Ishikawa (cell line): ENCODE data around the gene BMP15.

ENCODE experiments used
- CEBPB ChIP-seq: IDR thresholded peaks from 2 replicates; pipeline ENCODE4 v1.6.1; 2012
- CREB1 ChIP-seq: IDR thresholded peaks from 2 replicates; pipeline ENCODE4 v1.6.1; 2012; ENCODE audit warnings: low read depth
- EGR1 ChIP-seq: IDR thresholded peaks from 2 replicates; pipeline ENCODE4 v1.6.1; 2012
- EP300 ChIP-seq: IDR thresholded peaks from 2 replicates; pipeline ENCODE4 v1.6.1; 2012; ENCODE audit warnings: borderline replicate concordance
- FOXM1 ChIP-seq: IDR thresholded peaks from 2 replicates; pipeline ENCODE4 v1.6.1; 2012; ENCODE audit warnings: low read depth, borderline replicate concordance
- MAX ChIP-seq: IDR thresholded peaks from 2 replicates; pipeline ENCODE4 v1.6.1; 2012
- NFIC ChIP-seq: IDR thresholded peaks from 2 replicates; pipeline ENCODE4 v1.6.1; 2012
- RAD21 ChIP-seq: IDR thresholded peaks from 2 replicates; pipeline ENCODE4 v1.6.1; 2012; ENCODE audit warnings: low read depth
- REST ChIP-seq: IDR thresholded peaks from 2 replicates; pipeline ENCODE4 v1.6.1; 2012; ENCODE audit warnings: low read depth, mild to moderate bottlenecking
- TAF1 ChIP-seq: IDR thresholded peaks from 2 replicates; pipeline ENCODE4 v1.6.1; 2012; ENCODE audit warnings: low read depth, mild to moderate bottlenecking
- TCF12 ChIP-seq: IDR thresholded peaks from 2 replicates; pipeline ENCODE4 v1.6.1; 2012; ENCODE audit warnings: low read depth
- TEAD4 ChIP-seq: IDR thresholded peaks from 2 replicates; pipeline ENCODE4 v1.6.1; 2012
- USF1 ChIP-seq: IDR thresholded peaks from 2 replicates; pipeline ENCODE4 v1.6.1; 2012
- YY1 ChIP-seq: IDR thresholded peaks from 2 replicates; pipeline ENCODE4 v1.6.1; 2012; ENCODE audit warnings: low read depth
- ZBTB7A ChIP-seq: IDR thresholded peaks from 2 replicates; pipeline ENCODE4 v1.6.1; 2012; ENCODE audit warnings: low read depth

Gene BMP15

GRCh38 chrX:50876551-50876950 is 34.0 kb upstream of the BMP15 start:
- TF ChIP-seq TEAD4 = no peak
- TF ChIP-seq CEBPB = no peak
- TF ChIP-seq RAD21 = no peak
- no peak for TF ChIP-seq YY1
- no peak for TF ChIP-seq CREB1
- TF ChIP-seq ZBTB7A = no peak
- TF ChIP-seq EGR1 = no peak
- no peak for TF ChIP-seq TAF1
- TF ChIP-seq REST = no peak

GRCh38 chrX:50877310-50877709 is 33.2 kb upstream of the BMP15 start:
- TF ChIP-seq TEAD4 = no peak
- TF ChIP-seq TAF1 = no peak
- TF ChIP-seq YY1 = no peak
- TF ChIP-seq EGR1 = no peak
- no peak for TF ChIP-seq CEBPB
- no peak for TF ChIP-seq MAX
- no peak for TF ChIP-seq RAD21

- no peak for TF ChIP-seq MAX
- TF ChIP-seq TEAD4 = no peak
- TF ChIP-seq NFIC = no peak
- no peak for TF ChIP-seq EGR1
- TF ChIP-seq USF1 = no peak
- no peak for TF ChIP-seq TAF1
- TF ChIP-seq CREB1 = no peak
- no peak for TF ChIP-seq ZBTB7A
- TF ChIP-seq EP300 = no peak
- no peak for TF ChIP-seq FOXM1
- TF ChIP-seq RAD21 = no peak
- no peak for TF ChIP-seq REST
- no peak for TF ChIP-seq CEBPB
- TF ChIP-seq TCF12 = no peak
- TF ChIP-seq YY1 = no peak
Observed at GRCh38 chrX:50881028-50881427, 29.5 kb upstream of the BMP15 start.

GRCh38 chrX:50888884-50889283 is 21.7 kb upstream of the BMP15 start:
- TF ChIP-seq TEAD4 (no peak), TAF1 (no peak), TCF12 (no peak), CEBPB (no peak), EGR1 (no peak), EP300 (no peak), ZBTB7A (no peak), MAX (no peak), FOXM1 (no peak), CREB1 (no peak), NFIC (no peak), RAD21 (no peak), YY1 (no peak), USF1 (no peak), REST (no peak)

GRCh38 chrX:50889582-50889981 is 21.0 kb upstream of the BMP15 start:
- TF ChIP-seq EGR1 (no peak), NFIC (no peak), REST (no peak), ZBTB7A (no peak), TEAD4 (no peak), CREB1 (no peak), EP300 (no peak), TAF1 (no peak), CEBPB (no peak), MAX (no peak), TCF12 (no peak), RAD21 (no peak), USF1 (no peak), YY1 (no peak)
